Fibroblast of pulmonary artery (primary cell): ENCODE measurements around the gene EVPLL.
"Not testable (repeated sequence)": the region's sequence is repeated elsewhere in the genome, so short reads cannot be mapped to it uniquely, and the experiment has no call there.

Source experiments
- DNase-seq: peaks from one replicate; pipeline ENCODE4 v3.0.0-alpha.2; 2010; ENCODE audit warnings: low read depth
- H3K4me3 ChIP-seq: replicated peaks from 2 replicates; pipeline ENCODE4 v1.5.1; 2011; ENCODE audit warnings: low read depth, mild to moderate bottlenecking, control low read depth, low read length, moderate library complexity
- CTCF ChIP-seq: IDR thresholded peaks from 2 replicates; pipeline ENCODE4 v1.5.1; 2011; ENCODE audit warnings: mild to moderate bottlenecking, control low read depth, low read length, inconsistent platforms; ENCODE audit errors: missing control alignments

Gene EVPLL

DNA sequence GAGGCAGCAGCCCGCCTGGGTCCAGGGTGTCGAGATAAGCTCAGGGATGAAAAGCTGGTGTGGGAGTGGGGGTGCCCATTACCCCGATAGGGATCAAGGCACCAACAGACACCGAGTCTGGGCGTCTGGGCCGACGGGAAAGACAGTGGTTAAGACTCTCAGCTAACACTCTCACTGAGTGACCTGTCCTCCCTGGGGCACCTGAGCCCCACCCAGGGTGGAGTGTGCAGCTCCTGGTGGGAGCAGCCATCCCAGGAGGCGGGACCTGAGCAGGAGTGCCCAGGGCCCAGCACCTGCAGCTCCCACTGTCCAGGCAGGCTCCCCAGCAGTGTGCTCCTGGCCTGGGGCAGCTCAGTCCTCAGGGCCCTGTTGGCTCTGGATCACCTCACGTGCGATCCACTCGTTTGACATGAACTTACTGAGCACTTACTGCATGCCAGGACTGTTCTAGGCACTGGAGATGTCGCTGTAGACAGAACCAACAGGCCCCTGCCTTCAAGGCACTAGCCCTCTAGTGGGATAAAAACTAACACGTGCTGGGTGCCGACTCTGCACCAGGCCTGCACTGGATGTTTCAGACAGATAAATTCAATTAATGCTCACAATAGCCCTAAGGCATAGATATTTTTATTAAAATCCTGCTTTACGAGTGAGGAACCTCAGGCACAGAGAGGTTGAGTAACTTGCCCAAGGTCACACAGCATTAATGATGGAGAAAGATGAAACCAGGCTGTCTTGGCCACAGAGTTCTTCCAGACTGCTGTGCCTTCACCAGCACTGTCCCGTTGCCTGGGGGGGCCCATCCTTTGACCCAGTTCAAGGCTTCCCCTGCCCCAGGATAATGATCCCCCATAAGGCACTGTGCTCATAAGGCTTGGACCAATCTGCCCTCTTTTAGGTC lies 1.9 kb downstream of the EVPLL start:
- H3K4me3 ChIP-seq: no peak overlapping the region
- TF ChIP-seq CTCF: no peak
- DNase-seq: no peak

- DNase-seq: no peak
- no peak overlapping the region for H3K4me3 ChIP-seq
- TF ChIP-seq CTCF: no peak
These were observed 3.0 kb downstream of the EVPLL start for GRCh38 chr17:18380471-18381157.

- no peak for DNase-seq
- TF ChIP-seq CTCF: no peak
- no peak overlapping the region for H3K4me3 ChIP-seq
These were observed 3.8 kb downstream of the EVPLL start for GRCh38 chr17:18381158-18381952.

GRCh38 chr17:18381953-18382245 lies 4.3 kb downstream of the EVPLL start:
- TF ChIP-seq CTCF: no peak
- no peak overlapping the region for H3K4me3 ChIP-seq
- no peak for DNase-seq

DNA sequence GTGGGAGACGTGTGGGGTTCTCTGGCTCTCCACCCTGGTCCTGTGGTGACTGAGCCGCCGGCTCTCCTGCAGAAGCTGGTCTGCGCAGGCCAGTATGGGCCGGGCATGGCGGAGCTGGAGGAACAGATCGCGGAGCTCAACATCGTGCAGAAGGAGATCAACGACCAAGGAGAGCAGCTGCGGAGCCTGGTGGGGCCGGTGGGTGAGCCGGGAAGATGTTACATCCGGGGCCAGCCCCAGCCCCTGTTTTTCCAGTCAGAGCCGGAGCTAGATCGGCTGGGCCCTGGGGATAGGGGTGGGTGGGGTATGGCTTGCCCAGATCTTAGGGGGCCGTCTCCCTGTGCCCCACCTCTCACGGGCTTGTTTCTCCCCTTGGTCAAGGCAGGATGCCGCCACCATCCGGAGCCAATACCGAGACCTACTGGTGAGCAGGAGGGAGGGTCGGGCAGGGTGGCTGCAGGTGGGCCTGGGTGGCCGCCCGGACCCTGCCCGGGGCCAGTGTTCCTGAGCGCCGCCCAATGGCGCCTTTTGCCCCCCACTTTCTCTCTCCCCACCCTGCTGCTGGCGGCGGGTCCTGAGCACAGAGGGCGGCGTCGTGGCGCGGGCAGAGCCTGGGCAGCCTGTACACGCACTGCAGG lies 5.0 kb downstream of the EVPLL start:
- H3K4me3 ChIP-seq: no peak overlapping the region
- no peak for DNase-seq
- no peak for TF ChIP-seq CTCF

DNA sequence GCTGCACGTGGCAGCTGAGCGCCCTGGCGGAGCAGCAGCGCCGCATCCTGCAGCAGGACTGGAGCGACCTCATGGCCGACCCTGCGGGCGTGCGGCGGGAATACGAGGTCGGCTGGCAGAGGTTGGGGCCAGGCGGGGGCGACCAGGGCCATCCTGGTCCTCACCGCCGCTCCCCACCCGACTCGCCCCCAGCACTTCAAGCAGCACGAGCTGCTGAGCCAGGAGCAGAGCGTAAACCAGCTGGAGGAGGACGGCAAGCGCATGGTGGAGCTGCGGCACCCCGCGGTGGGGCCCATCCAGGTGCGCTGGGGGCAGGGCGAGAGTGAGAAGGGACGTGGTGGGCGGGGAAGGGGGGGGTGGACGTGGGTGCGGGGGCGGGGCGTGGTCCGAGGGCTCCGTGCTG lies 5.5 kb downstream of the EVPLL start:
- not testable (repeated sequence) for H3K4me3 ChIP-seq, DNase-seq

GRCh38 chr17:18384271-18384670 lies 6.7 kb downstream of the EVPLL start:
- H3K4me3 ChIP-seq, DNase-seq: not testable (repeated sequence)

DNA sequence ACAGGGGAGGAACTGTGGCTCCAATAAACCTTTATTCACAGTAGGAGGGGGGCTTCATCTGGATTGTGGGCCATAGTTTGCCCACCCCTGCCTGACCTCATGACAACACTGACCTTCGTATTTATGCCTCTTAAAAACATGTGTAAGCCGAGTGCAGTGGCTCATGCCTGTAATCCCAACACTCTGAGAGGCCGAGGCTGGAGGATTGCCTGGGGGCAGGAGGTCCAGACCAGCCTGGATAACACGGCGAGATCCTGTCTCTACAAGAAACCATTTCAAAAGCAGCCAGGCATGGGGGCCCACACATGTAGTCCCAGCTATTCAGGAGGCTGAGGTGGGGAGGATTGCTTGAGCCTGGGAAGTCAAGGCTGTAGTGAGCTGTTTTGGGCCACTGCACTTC lies 10.0 kb downstream of the EVPLL start:
- DNase-seq, H3K4me3 ChIP-seq: not testable (repeated sequence)

GRCh38 chr17:18388266-18388665 lies 10.7 kb downstream of the EVPLL start:
- H3K4me3 ChIP-seq, DNase-seq: not testable (repeated sequence)

DNA sequence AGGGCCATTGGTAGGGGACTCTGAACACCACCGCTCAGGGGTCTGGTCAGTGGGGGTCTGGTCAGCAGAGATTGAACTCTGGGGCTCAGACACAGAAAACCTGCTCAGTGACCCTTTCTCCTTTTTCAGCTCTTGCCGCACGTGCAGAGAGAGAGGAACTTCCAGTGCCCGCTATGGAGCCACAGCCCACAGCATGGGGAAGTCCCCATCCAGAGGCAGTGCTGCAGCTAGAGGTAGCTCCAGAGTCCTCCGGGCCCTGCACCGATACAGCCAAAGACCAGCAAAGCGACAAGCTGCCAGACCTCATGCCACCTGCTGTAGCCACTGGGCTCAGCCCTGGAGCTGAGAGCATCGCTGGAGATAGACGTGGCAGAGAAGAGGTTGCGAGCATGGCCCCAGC lies 11.2 kb downstream of the EVPLL start:
- H3K4me3 ChIP-seq, DNase-seq: not testable (repeated sequence)

- not testable (repeated sequence) for DNase-seq, H3K4me3 ChIP-seq
These were observed 24.5 kb downstream of the EVPLL start for GRCh38 chr17:18401872-18402590.
